RWPE1 (cell line): ENCODE results near the gene TMEM129.
A peak's percentile ranks its signal among the peaks of the same experiment; 100 is the strongest.

ENCODE experiments used
- CTCF ChIA-PET: fragments of 350-600 bp; sonication (Branson Sonifier 250); formaldehyde crosslinking; extraction: SDS; loops from one replicate; lab custom pipeline; 2021; lab: Yijun Ruan, JAX
- POLR2A ChIA-PET: fragments of 400-600 bp; formaldehyde crosslinking; extraction: SDS; loops from one replicate; lab custom pipeline; 2020; ENCODE audit warnings: antibody characterized with exemption; ENCODE audit not compliant: low non-redundant PET; lab: Yijun Ruan, JAX
- DNase-seq: peaks from one replicate; pipeline ENCODE4 v3.0.0; 2012; ENCODE audit warnings: low spot score
- H3K27ac ChIP-seq: fragments of 450-650 bp; 2 replicates; pipeline ENCODE4 v1.5.1; 2017
- TF ChIP-seq, protein P1 (sequence below): fragments of 450-650 bp; conservative IDR thresholded peaks from 2 replicates; pipeline ENCODE4 v1.5.1; 2017; ENCODE audit warnings: low read depth, mild to moderate bottlenecking

Gene TMEM129

DNA sequence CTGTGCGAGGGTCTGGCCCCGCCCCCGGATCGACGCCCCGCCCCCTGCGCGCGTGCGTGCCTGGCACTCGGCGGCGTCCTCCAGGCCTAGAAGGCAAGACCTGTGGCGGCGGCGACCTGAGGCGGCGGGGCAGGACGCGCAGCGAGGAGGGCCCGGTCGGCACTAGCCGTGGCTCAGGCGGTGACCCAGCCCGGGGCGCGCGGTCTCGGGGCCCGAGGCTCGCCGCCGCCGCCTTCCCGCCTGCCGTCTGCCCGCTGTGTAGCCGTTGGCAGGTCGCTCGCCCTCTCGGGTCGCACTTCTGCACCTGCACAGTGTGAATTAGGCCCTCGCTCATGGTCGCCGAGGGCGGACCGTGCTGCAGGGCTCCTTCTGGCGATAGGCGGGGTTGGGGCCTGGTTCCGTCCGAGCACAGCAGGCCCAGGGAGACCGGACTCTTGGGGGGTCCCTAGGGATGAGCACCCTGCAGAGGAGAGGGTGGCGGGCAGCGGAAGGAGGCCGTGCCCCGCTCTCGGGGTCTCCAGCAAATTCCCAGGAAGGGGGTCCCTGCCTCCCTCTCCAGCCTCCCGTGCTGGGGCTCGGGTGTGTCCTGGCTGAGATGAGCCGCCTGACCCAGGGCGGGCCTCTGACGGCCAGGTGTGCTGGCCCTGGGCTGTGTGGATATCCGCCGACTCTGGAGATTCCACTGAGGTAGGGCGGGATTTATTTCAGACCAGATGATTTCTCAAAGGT is 36.5 kb downstream of the TMEM129 start:
- ChIA-PET CTCF (interaction anchor here (0.6 kb wide), 1 partner anchor 513 kb away, joined by 3 read pairs; no protein-coding TSS in a partner anchor), POLR2A (no interaction called here)
- DNase-seq: no peak
- TF ChIP-seq, protein P1, sequence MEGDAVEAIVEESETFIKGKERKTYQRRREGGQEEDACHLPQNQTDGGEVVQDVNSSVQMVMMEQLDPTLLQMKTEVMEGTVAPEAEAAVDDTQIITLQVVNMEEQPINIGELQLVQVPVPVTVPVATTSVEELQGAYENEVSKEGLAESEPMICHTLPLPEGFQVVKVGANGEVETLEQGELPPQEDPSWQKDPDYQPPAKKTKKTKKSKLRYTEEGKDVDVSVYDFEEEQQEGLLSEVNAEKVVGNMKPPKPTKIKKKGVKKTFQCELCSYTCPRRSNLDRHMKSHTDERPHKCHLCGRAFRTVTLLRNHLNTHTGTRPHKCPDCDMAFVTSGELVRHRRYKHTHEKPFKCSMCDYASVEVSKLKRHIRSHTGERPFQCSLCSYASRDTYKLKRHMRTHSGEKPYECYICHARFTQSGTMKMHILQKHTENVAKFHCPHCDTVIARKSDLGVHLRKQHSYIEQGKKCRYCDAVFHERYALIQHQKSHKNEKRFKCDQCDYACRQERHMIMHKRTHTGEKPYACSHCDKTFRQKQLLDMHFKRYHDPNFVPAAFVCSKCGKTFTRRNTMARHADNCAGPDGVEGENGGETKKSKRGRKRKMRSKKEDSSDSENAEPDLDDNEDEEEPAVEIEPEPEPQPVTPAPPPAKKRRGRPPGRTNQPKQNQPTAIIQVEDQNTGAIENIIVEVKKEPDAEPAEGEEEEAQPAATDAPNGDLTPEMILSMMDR: no peak
- H3K27ac ChIP-seq: peak overlapping the region; percentile 90

DNA sequence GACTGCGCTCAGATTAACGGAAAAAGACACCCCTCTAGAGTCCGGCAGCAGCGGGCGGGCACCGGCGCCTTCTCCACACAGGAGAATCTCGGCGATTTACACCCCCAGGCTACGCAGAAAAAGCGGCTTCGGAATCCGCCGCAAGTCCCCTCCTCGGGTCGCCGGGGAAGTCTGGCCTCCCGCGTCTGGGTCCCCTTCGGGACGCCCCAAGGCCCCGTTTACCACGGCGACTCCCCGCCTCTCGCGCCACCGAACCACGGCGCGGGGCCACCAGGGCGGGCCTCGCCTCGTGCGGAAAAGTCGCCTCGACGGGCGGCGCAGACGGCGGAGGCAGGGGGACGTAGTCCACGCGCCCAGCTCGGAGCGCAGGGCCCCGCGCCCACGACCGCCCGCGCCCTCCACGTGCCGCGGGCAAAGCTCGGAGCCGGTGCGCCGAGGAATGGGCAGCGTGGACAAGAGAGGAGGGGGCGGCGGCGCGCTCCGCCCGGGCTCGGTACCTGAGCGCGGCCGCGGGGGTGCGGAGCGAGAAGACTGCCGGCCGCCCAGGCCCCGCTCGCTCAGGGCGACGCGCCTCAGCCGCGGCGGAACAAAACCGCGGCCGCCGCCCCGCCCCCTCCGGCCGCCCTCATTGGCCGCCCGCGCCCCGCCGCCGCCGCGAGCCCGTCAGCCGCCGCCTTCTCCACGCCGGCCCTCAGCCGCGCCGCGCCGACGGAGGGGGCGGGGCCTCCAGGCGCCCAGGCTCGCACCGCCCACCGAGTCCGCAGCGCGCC is 37.2 kb downstream of the TMEM129 start, which contains the start of gene FAM53A:
Gene FAM53A (minus strand): TSS at position 578 of the 770 bp plus-strand sequence. CDS start 15,572 bp downstream, outside the sequence.
- CTCF ChIA-PET: interaction anchor here (0.6 kb wide), 1 partner anchor 512 kb away, joined by 3 read pairs; no protein-coding TSS in a partner anchor
- POLR2A ChIA-PET: no interaction called here
- DNase-seq: peak; percentile 78
- H3K27ac ChIP-seq: peak within 1 kb of the TSS; percentile 90
- TF ChIP-seq, protein P1: no peak

DNA sequence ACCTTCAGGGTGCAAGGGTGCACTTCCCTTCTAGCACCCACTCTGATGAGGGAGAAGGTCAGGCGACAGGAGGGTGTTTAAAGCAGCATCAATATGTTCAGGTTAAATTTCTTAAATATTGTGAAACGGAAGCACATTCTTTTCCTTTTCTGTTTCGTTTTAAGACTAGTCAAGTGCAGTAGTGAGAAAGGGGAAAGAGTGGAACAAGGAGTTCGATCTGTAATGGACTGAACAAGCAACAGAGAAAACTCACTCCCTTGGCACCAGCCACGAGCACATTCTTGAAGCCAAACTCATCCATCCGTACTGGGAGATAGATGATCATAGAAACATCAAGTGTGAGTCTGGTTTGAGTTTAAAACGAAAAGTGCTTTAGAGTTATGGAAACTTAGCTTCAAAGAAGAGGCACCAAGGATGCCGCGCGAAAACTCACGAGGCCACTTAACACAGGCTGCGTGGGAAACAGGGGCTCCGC is 37.8 kb downstream of the TMEM129 start:
- ChIA-PET CTCF (interaction anchor here (0.6 kb wide), 2 partner anchors 89 to 353 kb away, joined by 4 to 6 read pairs; no protein-coding TSS in a partner anchor), POLR2A (no interaction called here)
- DNase-seq: peak; percentile 30
- peak overlapping the region; percentile 90 for H3K27ac ChIP-seq
- TF ChIP-seq, protein P1: no peak

DNA sequence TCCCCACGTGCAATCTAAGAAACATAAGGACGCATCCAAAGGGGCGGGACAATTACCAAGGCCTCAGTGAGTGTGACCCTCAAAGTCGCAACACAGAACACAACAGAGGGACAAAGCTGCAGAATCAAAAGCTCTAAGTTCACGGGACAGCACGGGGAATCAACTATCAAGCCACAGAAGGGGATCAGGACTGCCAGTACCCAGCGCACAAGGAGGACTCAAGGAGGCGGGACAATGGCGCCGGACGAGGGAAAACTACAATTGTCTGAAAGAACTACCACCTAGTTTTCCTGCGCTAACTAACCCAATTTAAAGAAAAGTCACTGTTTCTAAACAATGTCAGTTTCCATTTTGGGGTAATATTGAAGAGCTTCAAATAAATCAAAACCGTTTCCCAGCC is 38.3 kb downstream of the TMEM129 start:
- peak overlapping the region; percentile 90 for H3K27ac ChIP-seq
- TF ChIP-seq, protein P1: no peak
- ChIA-PET CTCF (interaction anchor here (0.6 kb wide), 2 partner anchors 90 to 353 kb away, joined by 4 to 6 read pairs; no protein-coding TSS in a partner anchor), POLR2A (no interaction called here)
- no peak for DNase-seq

DNA sequence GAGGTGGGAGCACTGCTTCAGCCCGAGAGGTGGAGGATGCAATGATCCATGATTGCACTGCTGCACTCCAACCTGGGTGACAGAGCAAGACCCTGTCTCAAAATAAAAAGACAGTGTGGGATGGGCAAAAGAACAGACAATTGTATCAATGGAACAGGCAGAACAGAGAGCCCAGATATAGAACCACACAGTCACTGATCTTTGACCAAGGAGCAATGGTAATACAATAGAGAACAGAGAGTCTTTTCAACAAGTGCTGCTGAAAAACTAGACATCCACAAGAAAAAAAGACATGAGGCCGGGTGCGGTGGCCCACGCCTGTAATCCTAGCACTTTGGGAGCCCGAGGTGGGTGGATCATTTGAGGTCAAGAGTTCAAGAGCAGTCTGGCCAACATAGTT is 42.9 kb downstream of the TMEM129 start:
- no peak for DNase-seq
- POLR2A ChIA-PET: no interaction called here
- H3K27ac ChIP-seq: no peak overlapping the region
- CTCF ChIA-PET: no interaction called here
- TF ChIP-seq, protein P1: no peak
